Measurements from ENCODE around the gene ZP3.
"Not testable (repeated sequence)": the region's sequence is repeated elsewhere in the genome, so short reads cannot be mapped to it uniquely, and the experiment has no call there.

Gene ZP3

DNA sequence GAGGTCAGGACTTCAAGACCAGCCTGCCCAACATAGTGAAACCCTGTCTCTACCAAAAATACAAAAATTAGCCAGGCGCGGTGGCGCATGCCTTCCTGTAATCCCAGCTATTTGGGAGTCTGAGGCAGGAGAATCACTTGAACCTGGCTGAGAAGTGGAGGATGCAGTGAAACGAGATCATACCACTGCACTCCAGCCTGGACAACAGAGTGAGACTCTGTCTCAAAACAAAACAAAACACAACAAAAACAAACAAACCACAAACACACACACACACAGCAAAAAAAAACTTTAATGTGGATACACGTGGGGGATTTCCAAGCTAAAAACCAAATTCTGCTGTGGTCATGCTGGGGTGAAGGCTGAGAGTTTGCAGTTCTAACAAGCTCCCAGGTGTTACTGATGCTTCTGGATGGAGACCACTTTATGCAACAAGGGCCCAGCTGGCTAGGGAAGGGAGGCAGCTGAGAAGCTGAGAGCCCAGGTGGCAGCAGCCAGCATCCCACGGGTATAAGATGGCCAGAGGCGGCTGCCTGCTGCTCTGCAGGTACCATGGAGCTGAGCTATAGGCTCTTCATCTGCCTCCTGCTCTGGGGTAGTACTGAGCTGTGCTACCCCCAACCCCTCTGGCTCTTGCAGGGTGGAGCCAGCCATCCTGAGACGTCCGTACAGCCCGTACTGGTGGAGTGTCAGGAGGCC lies at the start of gene ZP3:
TSS of gene ZP3 (plus strand) at position 538 of the 699 bp plus-strand sequence. CDS start at position 553, 15 bp downstream.
- Mint-ChIP-seq H3K9me3 (peaks cover 1% of the 10 kb centered on the region), H3K36me3 (peaks cover 2% of the 10 kb centered on the region), H3K27ac (no peak within 1 kb of the TSS), H3K4me1 (peaks cover 7% of the 10 kb centered on the region), H3K27me3 (peaks cover 10% of the 10 kb centered on the region), H3K4me3 (no peak within 1 kb of the TSS)
- peak; percentile 53 for ATAC-seq (ENCODE audit: low read depth)
- no peak for DNase-seq (ENCODE audit: low spot score in 2 of 2)

GRCh38 chr7:76375251-76375650 lies 49.5 kb upstream of the ZP3 start:
- Mint-ChIP-seq H3K27me3 (peaks cover 7% of the 10 kb centered on the region), H3K4me3 (no peak overlapping the region), H3K36me3 (no peaks in the 10 kb centered on the region), H3K9me3 (no peaks in the 10 kb centered on the region), H3K4me1 (peaks cover 8% of the 10 kb centered on the region), H3K27ac (no peak overlapping the region)
- ATAC-seq (ENCODE audit: low read depth) (no peak), DNase-seq (ENCODE audit: low spot score in 2 of 2) (no peak)

GRCh38 chr7:76377186-76377918 lies 47.4 kb upstream of the ZP3 start:
- Mint-ChIP-seq H3K27ac (no peak overlapping the region), H3K9me3 (no peaks in the 10 kb centered on the region), H3K36me3 (no peaks in the 10 kb centered on the region), H3K4me1 (peaks cover 8% of the 10 kb centered on the region), H3K27me3 (peaks cover under 1% of the 10 kb centered on the region), H3K4me3 (no peak overlapping the region)
- DNase-seq (ENCODE audit: low spot score in 2 of 2) (no peak), ATAC-seq (ENCODE audit: low read depth) (no peak)

GRCh38 chr7:76380623-76380966 lies 44.2 kb upstream of the ZP3 start:
- no peak for ATAC-seq (ENCODE audit: low read depth)
- Mint-ChIP-seq H3K4me3 (peak overlapping the region; percentile 81), H3K9me3 (no peaks in the 10 kb centered on the region), H3K27ac (no peak overlapping the region), H3K4me1 (peaks cover 5% of the 10 kb centered on the region), H3K27me3 (no peaks in the 10 kb centered on the region), H3K36me3 (no peaks in the 10 kb centered on the region)
- no peak for DNase-seq (ENCODE audit: low spot score in 2 of 2)

GRCh38 chr7:76381814-76382213 lies 42.9 kb upstream of the ZP3 start:
- ATAC-seq (ENCODE audit: low read depth): no peak
- Mint-ChIP-seq H3K4me1 (peaks cover 5% of the 10 kb centered on the region), H3K27me3 (no peaks in the 10 kb centered on the region), H3K4me3 (no peak overlapping the region), H3K9me3 (no peaks in the 10 kb centered on the region), H3K36me3 (no peaks in the 10 kb centered on the region), H3K27ac (no peak overlapping the region)
- no peak for DNase-seq (ENCODE audit: low spot score in 2 of 2)

DNA sequence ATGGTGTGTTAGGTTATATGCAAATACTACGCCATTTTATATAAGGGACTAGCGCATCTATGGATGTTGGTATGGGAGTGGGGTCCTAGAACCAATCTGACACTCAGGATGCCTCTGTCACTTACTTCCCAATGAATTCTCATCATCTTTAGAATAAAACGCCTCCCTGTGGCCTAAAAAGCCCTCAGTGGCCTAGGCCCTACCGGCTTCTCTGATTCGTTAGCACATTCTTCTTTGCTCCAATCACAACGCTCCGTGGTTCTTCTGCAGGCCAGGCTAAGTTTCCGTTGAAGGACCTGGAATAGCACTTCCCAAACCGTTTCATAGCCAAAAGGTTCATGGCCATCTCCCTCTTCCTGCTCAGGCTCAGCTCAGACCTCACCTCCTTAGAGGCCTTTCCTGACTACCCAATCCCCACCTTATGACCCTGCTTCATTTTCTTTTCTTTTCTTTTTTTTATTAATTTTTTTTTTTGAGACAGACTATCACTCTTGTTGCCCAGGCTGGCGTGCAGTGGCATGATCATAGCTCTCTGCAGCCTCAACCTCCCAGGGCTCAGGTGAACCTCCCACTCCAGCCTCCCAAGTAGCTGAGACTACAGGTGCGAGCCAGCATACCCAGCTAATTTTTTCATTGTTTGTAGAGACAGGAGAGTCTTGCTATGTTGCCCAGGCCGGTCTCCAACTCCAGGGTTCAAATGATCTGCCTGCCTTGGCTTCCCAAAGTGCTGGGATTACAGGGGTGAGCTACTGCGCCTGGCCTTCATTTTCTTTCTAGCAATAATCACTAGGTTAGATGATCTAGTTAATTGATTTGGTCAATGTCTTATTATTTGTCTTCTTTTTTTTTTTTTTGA lies 41.4 kb upstream of the ZP3 start:
- Mint-ChIP-seq H3K27me3 (no peaks in the 10 kb centered on the region), H3K4me1 (no peaks in the 10 kb centered on the region), H3K4me3 (no peak overlapping the region), H3K27ac (no peak overlapping the region), H3K36me3 (no peaks in the 10 kb centered on the region), H3K9me3 (no peaks in the 10 kb centered on the region)
- no peak for DNase-seq (ENCODE audit: low spot score in 2 of 2)
- ATAC-seq (ENCODE audit: low read depth): no peak

DNA sequence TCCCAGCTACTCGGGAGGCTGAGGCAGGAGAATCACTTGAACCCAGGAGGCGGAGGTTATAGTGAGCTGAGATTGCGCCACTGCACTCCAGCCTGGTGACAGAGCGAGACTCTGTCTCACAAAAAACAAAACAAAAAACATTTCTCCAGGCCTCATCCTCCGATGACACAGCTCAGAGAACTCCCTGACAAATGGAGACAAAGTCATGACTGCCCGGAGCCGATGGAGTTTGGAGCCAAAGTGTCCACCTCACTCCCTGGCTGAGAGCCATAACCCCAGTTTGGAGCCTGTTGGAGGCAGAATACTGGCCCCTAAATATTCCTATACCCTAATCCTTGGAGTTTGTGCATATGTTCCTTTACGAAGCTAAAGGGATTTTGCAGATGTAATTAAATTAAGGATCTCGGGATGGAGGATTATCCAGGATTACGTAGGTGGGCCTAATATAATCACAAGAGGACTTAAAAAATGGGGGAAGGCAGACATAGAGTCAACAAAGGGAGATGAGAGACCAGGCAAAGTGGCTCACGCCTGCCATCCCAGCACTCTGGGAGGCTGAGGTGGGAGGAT lies 38.0 kb upstream of the ZP3 start:
- H3K27ac Mint-ChIP-seq: no peak overlapping the region
- H3K9me3 Mint-ChIP-seq: no peaks in the 10 kb centered on the region
- H3K4me3 Mint-ChIP-seq: no peak overlapping the region
- H3K36me3 Mint-ChIP-seq: no peaks in the 10 kb centered on the region
- DNase-seq (ENCODE audit: low spot score in 2 of 2) (no peak), ATAC-seq (ENCODE audit: low read depth) (no peak)
- H3K4me1 Mint-ChIP-seq: no peaks in the 10 kb centered on the region
- no peaks in the 10 kb centered on the region for H3K27me3 Mint-ChIP-seq

- not testable (repeated sequence) for H3K27ac Mint-ChIP-seq
Measured at GRCh38 chr7:76387789-76388188, 37.0 kb upstream of the ZP3 start.

GRCh38 chr7:76390092-76390491 lies 34.7 kb upstream of the ZP3 start:
- Mint-ChIP-seq H3K9me3 (no peaks in the 10 kb centered on the region), H3K27me3 (no peaks in the 10 kb centered on the region), H3K4me1 (peaks cover 5% of the 10 kb centered on the region), H3K4me3 (no peak overlapping the region), H3K27ac (no peak overlapping the region), H3K36me3 (no peaks in the 10 kb centered on the region)
- ATAC-seq (ENCODE audit: low read depth) (no peak), DNase-seq (ENCODE audit: low spot score in 2 of 2) (no peak)

More at GRCh38 chr7:76387789-76388188, 37.0 kb upstream of the ZP3 start:
- not testable (repeated sequence) for ATAC-seq (ENCODE audit: low read depth); H3K27me3 Mint-ChIP-seq; H3K9me3 Mint-ChIP-seq; H3K4me3 Mint-ChIP-seq; H3K36me3 Mint-ChIP-seq; DNase-seq (ENCODE audit: low spot score in 2 of 2); H3K4me1 Mint-ChIP-seq

DNA sequence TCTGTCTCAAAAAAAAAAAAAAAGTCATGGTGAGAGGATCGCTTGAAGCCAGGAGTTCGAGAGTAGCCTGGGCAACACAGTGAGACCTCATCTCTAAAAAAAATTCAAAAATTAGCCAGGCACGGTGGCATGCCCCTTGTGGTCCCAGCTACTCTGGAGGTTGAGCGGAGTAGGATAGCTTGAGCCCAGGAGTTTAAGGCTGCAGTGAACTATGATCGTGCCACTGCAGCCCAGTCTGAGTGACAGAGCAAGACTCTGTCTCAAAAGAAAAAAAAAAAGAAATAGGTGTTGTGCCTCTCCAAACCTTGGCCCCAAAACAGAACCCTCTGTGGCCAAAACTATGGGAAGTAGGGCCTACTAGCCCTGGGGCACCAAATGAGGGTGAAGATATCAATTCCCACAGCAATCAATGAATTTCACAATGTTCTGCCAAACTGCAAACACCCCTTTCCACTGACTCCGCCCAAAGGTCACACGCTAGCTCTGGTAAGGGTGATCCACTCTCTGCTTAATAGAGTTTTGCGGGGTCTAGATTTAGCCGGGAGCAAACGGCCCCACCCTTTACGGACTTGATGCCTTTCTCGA lies 32.1 kb upstream of the ZP3 start:
- Mint-ChIP-seq H3K27ac (peak overlapping the region; percentile 88), H3K4me3 (peak overlapping the region; percentile 86), H3K27me3 (no peaks in the 10 kb centered on the region), H3K36me3 (no peaks in the 10 kb centered on the region), H3K9me3 (no peaks in the 10 kb centered on the region), H3K4me1 (peaks cover 5% of the 10 kb centered on the region)
- DNase-seq (ENCODE audit: low spot score in 2 of 2) (no peak), ATAC-seq (ENCODE audit: low read depth) (peak; percentile 42)

DNA sequence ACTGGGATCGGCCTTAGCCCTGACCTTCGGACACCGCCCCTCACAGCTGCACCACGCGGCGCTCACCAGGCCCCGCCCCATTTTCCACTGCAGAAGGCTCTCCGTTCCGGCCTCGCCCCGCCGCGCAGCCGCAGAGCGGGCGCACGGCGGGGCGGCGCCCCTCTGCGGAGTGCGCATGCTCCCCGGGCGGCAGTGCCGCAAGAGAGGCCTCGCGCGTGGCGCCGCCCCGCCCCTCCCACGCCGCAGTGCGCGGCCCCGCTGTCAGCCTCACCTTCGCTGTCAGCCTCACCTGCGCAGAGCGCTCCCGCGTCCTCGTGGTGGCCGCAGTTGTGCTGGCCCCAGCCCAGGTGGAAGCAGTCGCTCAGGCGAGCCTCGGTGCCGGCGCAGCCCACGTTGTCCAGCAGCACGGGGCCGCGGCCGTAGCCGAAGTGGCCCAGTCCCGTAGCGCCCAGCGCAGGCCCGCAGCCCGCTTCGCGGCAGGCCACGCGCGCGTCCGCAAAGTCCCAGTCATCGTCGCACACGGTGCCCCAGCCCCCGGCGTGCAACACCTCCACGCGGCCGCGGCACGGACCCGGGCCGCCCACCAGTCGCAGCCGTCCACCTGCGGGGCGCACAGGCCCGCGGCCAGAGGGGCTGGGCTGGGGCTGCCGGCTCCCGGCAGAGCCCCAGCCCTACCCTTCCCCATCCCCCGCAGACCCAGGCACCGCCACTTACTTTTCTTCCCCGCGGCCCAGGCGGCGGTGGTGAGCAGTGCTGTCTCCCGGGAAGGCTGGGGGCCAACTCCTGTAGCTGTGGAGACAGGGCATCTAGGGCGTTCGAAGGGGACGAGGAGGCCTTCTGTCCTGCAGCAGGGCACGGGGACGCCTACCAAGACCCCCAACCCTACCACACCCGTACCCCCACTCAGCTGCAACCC lies 31.4 kb upstream of the ZP3 start:
- peak; percentile 83 to 89 for DNase-seq (ENCODE audit: low spot score in 2 of 2)

GRCh38 chr7:76394957-76395356 lies 29.8 kb upstream of the ZP3 start:
- no peak overlapping the region for H3K27ac Mint-ChIP-seq
- no peaks in the 10 kb centered on the region for H3K36me3 Mint-ChIP-seq
- H3K9me3 Mint-ChIP-seq: no peaks in the 10 kb centered on the region
- DNase-seq (ENCODE audit: low spot score in 2 of 2): no peak
- ATAC-seq (ENCODE audit: low read depth): no peak
- H3K4me3 Mint-ChIP-seq: peak overlapping the region; percentile 24
- peaks cover 11% of the 10 kb centered on the region for H3K4me1 Mint-ChIP-seq
- H3K27me3 Mint-ChIP-seq: no peaks in the 10 kb centered on the region

More for the DNA sequence above, 31.4 kb upstream of the ZP3 start:
- peak overlapping the region; percentile 86 for H3K4me3 Mint-ChIP-seq
- H3K36me3 Mint-ChIP-seq: no peaks in the 10 kb centered on the region
- H3K27ac Mint-ChIP-seq: peak overlapping the region; percentile 88
- ATAC-seq (ENCODE audit: low read depth): peak; percentile 84
- no peaks in the 10 kb centered on the region for H3K27me3 Mint-ChIP-seq
- H3K4me1 Mint-ChIP-seq: peaks cover 9% of the 10 kb centered on the region
- H3K9me3 Mint-ChIP-seq: no peaks in the 10 kb centered on the region

GRCh38 chr7:76395605-76395964 lies 29.2 kb upstream of the ZP3 start:
- not testable (repeated sequence) for ATAC-seq (ENCODE audit: low read depth); H3K27ac Mint-ChIP-seq; H3K9me3 Mint-ChIP-seq; DNase-seq (ENCODE audit: low spot score in 2 of 2); H3K4me3 Mint-ChIP-seq; H3K27me3 Mint-ChIP-seq; H3K36me3 Mint-ChIP-seq
- peaks cover 11% of the 10 kb centered on the region for H3K4me1 Mint-ChIP-seq
